ENCODE measurements around the gene THRB. TPM values are rescaled to one million over a fixed set of nuclear protein-coding genes. Genes with fewer than 3 reads are reported as not detected.

Gene THRB
- total RNA-seq, 1 donor from 2014 or later: 3.1 TPM

- H3K27me3 ChIP-seq (ENCODE audit: control insufficient read depth, insufficient read depth, low read length): no peaks in the 10 kb centered on the region
- no peak for TF ChIP-seq CTCF (IDR thresholded peaks at IDR 0.05; ENCODE audit: insufficient read depth, low read length, poor library complexity, severe bottlenecking)
- no peak overlapping the region for H3K4me3 ChIP-seq (ENCODE audit: low read depth, low read length)
- H3K36me3 ChIP-seq (ENCODE audit: control insufficient read depth, insufficient read depth, low read length): no peaks in the 10 kb centered on the region
- DNase-seq (ENCODE audit: low read depth): no peak
Observed at GRCh38 chr3:24165603-24165982, 329.1 kb downstream of the THRB start.

- Histone ChIP-seq H3K4me3 (ENCODE audit: low read depth, low read length) (no peak overlapping the region), H3K27me3 (ENCODE audit: control insufficient read depth, insufficient read depth, low read length) (no peaks in the 10 kb centered on the region), H3K36me3 (ENCODE audit: control insufficient read depth, insufficient read depth, low read length) (no peaks in the 10 kb centered on the region)
- TF ChIP-seq CTCF (IDR thresholded peaks at IDR 0.05; ENCODE audit: insufficient read depth, low read length, poor library complexity, severe bottlenecking): no peak
- DNase-seq (ENCODE audit: low read depth): no peak
Observed at GRCh38 chr3:24164967-24165602, 329.6 kb downstream of the THRB start.

- TF ChIP-seq CTCF (IDR thresholded peaks at IDR 0.05; ENCODE audit: insufficient read depth, low read length, poor library complexity, severe bottlenecking): no peak
- Histone ChIP-seq H3K27me3 (ENCODE audit: control insufficient read depth, insufficient read depth, low read length) (no peaks in the 10 kb centered on the region), H3K36me3 (ENCODE audit: control insufficient read depth, insufficient read depth, low read length) (no peaks in the 10 kb centered on the region), H3K4me3 (ENCODE audit: low read depth, low read length) (no peak overlapping the region)
- DNase-seq (ENCODE audit: low read depth): no peak
Observed at GRCh38 chr3:24162929-24163328, 331.7 kb downstream of the THRB start.

- TF ChIP-seq CTCF (IDR thresholded peaks at IDR 0.05; ENCODE audit: insufficient read depth, low read length, poor library complexity, severe bottlenecking): no peak
- Histone ChIP-seq H3K4me3 (ENCODE audit: low read depth, low read length) (no peak overlapping the region), H3K36me3 (ENCODE audit: control insufficient read depth, insufficient read depth, low read length) (no peaks in the 10 kb centered on the region), H3K27me3 (ENCODE audit: control insufficient read depth, insufficient read depth, low read length) (no peaks in the 10 kb centered on the region)
- DNase-seq (ENCODE audit: low read depth): no peak
Observed at GRCh38 chr3:24161841-24162240, 332.8 kb downstream of the THRB start.

- no peaks in the 10 kb centered on the region for H3K27me3 ChIP-seq (ENCODE audit: control insufficient read depth, insufficient read depth, low read length)
- no peak overlapping the region for H3K4me3 ChIP-seq (ENCODE audit: low read depth, low read length)
- no peak for TF ChIP-seq CTCF (IDR thresholded peaks at IDR 0.05; ENCODE audit: insufficient read depth, low read length, poor library complexity, severe bottlenecking)
- no peaks in the 10 kb centered on the region for H3K36me3 ChIP-seq (ENCODE audit: control insufficient read depth, insufficient read depth, low read length)
- no peak for DNase-seq (ENCODE audit: low read depth)
Observed at GRCh38 chr3:24160424-24161095, 334.1 kb downstream of the THRB start.
